Measurements from ENCODE around the gene SLC35F6.

- TF ChIP-seq ZNF274 (IDR thresholded peaks at IDR 0.05; ENCODE audit: low read depth, low read length) = no peak
- TF ChIP-seq YY1 (IDR thresholded peaks at IDR 0.05; ENCODE audit: insufficient read depth, insufficient read length) = no peak
Measured at GRCh38 chr2:26809876-26810577, 45.9 kb downstream of the SLC35F6 start.
